H1 (cell line): ENCODE data around the gene ZNF227. TPM values are rescaled to one million over a fixed set of nuclear protein-coding genes. Genes with fewer than 3 reads are reported as not detected.

Source experiments
- BACH1 ChIP-seq: IDR thresholded peaks from 2 replicates; pipeline ENCODE4 v1.6.1; 2012; ENCODE audit warnings: low read length, improper control_type of control experiment
- BCL11A ChIP-seq, 2 experiments: IDR thresholded peaks; one replicate each; pipeline ENCODE4 v1.6.1; 2011; ENCODE audit warnings: low read depth in 2 of 2, low read length in 2 of 2, mild to moderate bottlenecking in 2 of 2
- CBX5 ChIP-seq: fragments of 300-800, 300-1000 bp; sonication (generic); IDR thresholded peaks from 2 replicates; pipeline ENCODE4 v1.7.1; 2016; ENCODE audit warnings: antibody characterized with exemption, low read length, low read depth
- CHD1 ChIP-seq: IDR thresholded peaks from 2 replicates; pipeline ENCODE4 v1.6.1; 2012; ENCODE audit warnings: low read depth, low read length, improper control_type of control experiment
- CHD7 ChIP-seq: fragments of 300-600 bp; sonication (generic); IDR thresholded peaks from 2 replicates; pipeline ENCODE4 v1.7.1; 2012; ENCODE audit warnings: low read length, moderate library complexity, mild to moderate bottlenecking, inconsistent platforms; ENCODE audit not compliant: insufficient replicate concordance
- EZH2 ChIP-seq: fragments of 200-600 bp; sonication (generic); IDR thresholded peaks from 2 replicates; pipeline ENCODE4 v1.7.1; 2012; ENCODE audit warnings: low read depth, mild to moderate bottlenecking, moderate library complexity, low read length, inconsistent platforms; ENCODE audit not compliant: severe bottlenecking
- HDAC2 ChIP-seq, 2 experiments: fragments of 300-600 bp in 1 of 2; sonication (generic) in 1 of 2; IDR thresholded peaks; 2 replicates each; pipeline ENCODE4 v1.6.1; 2011 to 2012; ENCODE audit warnings: low read depth in 2 of 2, low read length in 2 of 2, mild to moderate bottlenecking in 2 of 2, moderate library complexity in 2 of 2, borderline replicate concordance in 1 of 2, inconsistent platforms in 1 of 2
- MAX ChIP-seq: IDR thresholded peaks from 2 replicates; pipeline ENCODE4 v1.6.1; 2012; ENCODE audit warnings: inconsistent platforms
- SP1 ChIP-seq: IDR thresholded peaks from 2 replicates; pipeline ENCODE4 v1.6.1; 2011; ENCODE audit warnings: low read depth, low read length
- SP4 ChIP-seq: IDR thresholded peaks from 2 replicates; pipeline ENCODE4 v1.6.1; 2012; ENCODE audit warnings: low read length, inconsistent platforms
- USF2 ChIP-seq: IDR thresholded peaks from 2 replicates; pipeline ENCODE4 v1.6.1; 2011; ENCODE audit warnings: low read length, improper control_type of control experiment
- polyA plus RNA-seq, 7 experiments: library from polyadenylated mRNA; depleted of rRNA in 3 of 7; stranded (reverse) in 5 of 7; unstranded in 2 of 7; fragments of >200 nt in 5 of 7; fragments of 200-250 nt in 2 of 7; gene quantifications; 1 replicate in 5 of 7; 2 replicates in 1 of 7; 4 replicates in 1 of 7; pipeline versions ENCODE4 v1.2.1 to v1.2.3, GENCODE V29; 2011 to 2013; ENCODE audit warnings: missing spikeins in 2 of 7, mixed read lengths in 2 of 7
- total RNA-seq: library from RNA; stranded (reverse); fragmentation: NEBNext Ultra II Directional; extraction: Animal tissue kit (Norgen Biotek cat#: 25700); gene quantifications from 2 replicates; pipeline ENCODE4 v1.2.1, GENCODE V29; 2021

The ZNF227 gene
- total and polyA plus RNA-seq, 2 of the 8 experiments (the other 6 are each of a cell fraction or from before 2014, with no cell fraction given), result 4.9 to 23.9 TPM

- TF ChIP-seq CHD7 (no peak), BCL11A (IDR thresholded peaks at IDR 0.05; ENCODE audit: low read depth in 2 of 2, low read length in 2 of 2) (no peak), HDAC2 (IDR thresholded peaks at IDR 0.05; ENCODE audit: borderline replicate concordance in 1 of 2, low read depth in 2 of 2, low read length in 2 of 2) (no peak), EZH2 (no peak), CHD1 (no peak), MAX (no peak), BACH1 (no peak), USF2 (no peak), SP1 (no peak), CBX5 (no peak), SP4 (no peak)
These were observed 15.6 kb upstream of the ZNF227 start (continued) for GRCh38 chr19:44196772-44197171.
